ENCODE measurements around the gene KLF16. TPM values are rescaled to one million over a fixed set of nuclear protein-coding genes. Genes with fewer than 3 reads are reported as not detected.
A peak's percentile ranks its signal among the peaks of the same experiment; 100 is the strongest.

KLF16 gene
- polyA plus RNA-seq, 3 donors = 0.51 to 23.3 (median 0.67) TPM

GRCh38 chr19:1833540-1833939, 29.8 kb downstream of the KLF16 start:
- H3K9me3 ChIP-seq (replicated peaks in 1 of 2; ENCODE audit: control insufficient read depth in 1 of 2, insufficient read depth in 1 of 2, low read length in 2 of 2) = no peaks in the 10 kb centered on the region
- peaks cover 0 to 2% (median 0%) of the 10 kb centered on the region in 3 donors for H3K27me3 Mint-ChIP-seq (ENCODE audit: low read depth in 3 of 3)

GRCh38 chr19:1832046-1832663, 31.2 kb downstream of the KLF16 start:
- Histone ChIP-seq H3K36me3 (replicated peaks in 1 of 2; ENCODE audit: control insufficient read depth in 1 of 2, insufficient read depth in 2 of 2, low read length in 2 of 2) (peaks cover 31 to 65% of the 10 kb centered on the region in 2 donors), H3K79me2 (ENCODE audit: insufficient read depth, low read length) (peaks cover 66% of the 10 kb centered on the region), H3K4me3 (replicated peaks in 1 of 3; ENCODE audit: low read depth in 2 of 3, low read length in 3 of 3) (no peak overlapping the region), H3K9ac (ENCODE audit: insufficient read depth, low read length, poor library complexity, severe bottlenecking) (no peak overlapping the region), H3K27ac (ENCODE audit: low read depth in 1 of 2, low read length in 2 of 2) (no peak overlapping the region), H3K27me3 (ENCODE audit: control insufficient read depth in 2 of 2, insufficient read depth in 2 of 2, low read length in 2 of 2) (no peaks in the 10 kb centered on the region), H3K4me2 (replicated peaks; ENCODE audit: extremely low read depth, low read length, poor library complexity, severe bottlenecking) (no peak overlapping the region), H3K9me3 (replicated peaks in 1 of 2; ENCODE audit: control insufficient read depth in 1 of 2, insufficient read depth in 1 of 2, low read length in 2 of 2) (no peaks in the 10 kb centered on the region), H4K20me1 (ENCODE audit: insufficient read depth, low read length) (peaks cover 97% of the 10 kb centered on the region), H2AFZ (ENCODE audit: insufficient read depth, low read depth, low read length, poor library complexity, severe bottlenecking) (no peak overlapping the region), H3K4me1 (ENCODE audit: control insufficient read depth in 1 of 2, insufficient read depth in 2 of 2, low read length in 2 of 2) (peaks cover 0 to under 1% of the 10 kb centered on the region in 2 donors)
- intact Hi-C loops (cut with micrococcal nuclease) = no loop called here
- H3K27me3 Mint-ChIP-seq (ENCODE audit: low read depth in 3 of 3) = peaks cover 0 to 2% (median 0%) of the 10 kb centered on the region in 3 donors
- peaks cover 11 to 48% of the 10 kb centered on the region in 2 donors for H3K36me3 Mint-ChIP-seq
- H3K4me3 Mint-ChIP-seq = no peak overlapping the region
- TF ChIP-seq CTCF (IDR thresholded peaks at IDR 0.05) = no peak
- 92% methylated on average over 24 of the region's 26 CpGs for WGBS (ENCODE audit: insufficient coverage)
- H3K4me1 Mint-ChIP-seq = peaks cover under 1% of the 10 kb centered on the region
- H3K9me3 Mint-ChIP-seq = no peaks in the 10 kb centered on the region
- H3K27ac Mint-ChIP-seq = peak overlapping the region in 2 of 7 donors; percentile 31 to 42
- no peak for DNase-seq

More at GRCh38 chr19:1833540-1833939, 29.8 kb downstream of the KLF16 start:
- H3K4me1 ChIP-seq (ENCODE audit: control insufficient read depth in 1 of 2, insufficient read depth in 2 of 2, low read length in 2 of 2) = peaks cover 0 to 8% of the 10 kb centered on the region in 2 donors
- no peak overlapping the region for H3K4me3 ChIP-seq (replicated peaks in 1 of 3; ENCODE audit: low read depth in 2 of 3, low read length in 3 of 3)
- no peaks in the 10 kb centered on the region for H3K27me3 ChIP-seq (ENCODE audit: control insufficient read depth in 2 of 2, insufficient read depth in 2 of 2, low read length in 2 of 2)
- DNase-seq = no peak
- H3K27ac ChIP-seq (ENCODE audit: low read depth in 1 of 2, low read length in 2 of 2) = no peak overlapping the region
- 90% methylated on average over 14 of the region's 15 CpGs for WGBS (ENCODE audit: insufficient coverage)
- H3K36me3 ChIP-seq (replicated peaks in 1 of 2; ENCODE audit: control insufficient read depth in 1 of 2, insufficient read depth in 2 of 2, low read length in 2 of 2) = peaks cover 26 to 51% of the 10 kb centered on the region in 2 donors
- Mint-ChIP-seq H3K36me3 (peaks cover 11 to 53% of the 10 kb centered on the region in 2 donors), H3K27ac (no peak overlapping the region), H3K9me3 (no peaks in the 10 kb centered on the region), H3K4me1 (peaks cover 7% of the 10 kb centered on the region), H3K4me3 (no peak overlapping the region)
- H2AFZ ChIP-seq (ENCODE audit: insufficient read depth, low read depth, low read length, poor library complexity, severe bottlenecking) = no peak overlapping the region
- H3K4me2 ChIP-seq (replicated peaks; ENCODE audit: extremely low read depth, low read length, poor library complexity, severe bottlenecking) = no peak overlapping the region
- H4K20me1 ChIP-seq (ENCODE audit: insufficient read depth, low read length) = peaks cover 97% of the 10 kb centered on the region
- peaks cover 80% of the 10 kb centered on the region for H3K79me2 ChIP-seq (ENCODE audit: insufficient read depth, low read length)
- intact Hi-C loops (cut with micrococcal nuclease) = no loop called here
- TF ChIP-seq CTCF (IDR thresholded peaks at IDR 0.05) = no peak
- H3K9ac ChIP-seq (ENCODE audit: insufficient read depth, low read length, poor library complexity, severe bottlenecking) = no peak overlapping the region
